Activated CD8-positive, alpha-beta memory T cell treated with anti-CD3 and anti-CD28 coated beads, Interleukin-2, amount 50 U/mL, for 1 hour (primary cell): ENCODE measurements around the gene LANCL2.
"Not testable (repeated sequence)": the region's sequence is repeated elsewhere in the genome, so short reads cannot be mapped to it uniquely, and the experiment has no call there.

ENCODE experiments used
- DNase-seq: peaks from one replicate; pipeline ENCODE4 v3.0.0-alpha.2; 2020; ENCODE audit errors: extremely low read depth

The LANCL2 gene

GRCh38 chr7:55470261-55470660 is 105.1 kb downstream of the LANCL2 start:
- no peak for DNase-seq

DNA sequence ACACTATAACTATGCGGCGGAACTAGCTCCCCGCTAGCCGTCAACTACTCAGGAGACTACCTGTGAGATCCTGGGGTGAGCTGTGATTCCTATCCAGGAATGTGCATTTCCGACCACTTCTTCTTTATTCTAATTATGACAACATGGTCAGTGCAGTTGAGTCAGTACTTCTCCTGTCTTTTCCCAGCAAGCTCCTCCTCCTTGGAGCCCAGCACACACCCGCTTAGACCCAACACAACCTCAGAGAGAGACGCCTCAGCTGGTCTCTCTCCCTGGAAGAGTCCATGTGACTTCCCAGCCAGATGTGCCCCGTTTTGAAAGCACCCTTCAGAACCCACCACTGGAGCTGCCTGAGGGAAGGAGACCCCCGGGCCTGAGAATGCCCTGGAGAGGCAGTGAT is 106.5 kb downstream of the LANCL2 start:
- not testable (repeated sequence) for DNase-seq

- DNase-seq = not testable (repeated sequence)
These were observed 107.3 kb downstream of the LANCL2 start for GRCh38 chr7:55472406-55472805.

GRCh38 chr7:55472928-55473725 is 108.0 kb downstream of the LANCL2 start:
- DNase-seq = no peak

GRCh38 chr7:55473932-55474331 is 108.8 kb downstream of the LANCL2 start:
- DNase-seq = no peak

DNA sequence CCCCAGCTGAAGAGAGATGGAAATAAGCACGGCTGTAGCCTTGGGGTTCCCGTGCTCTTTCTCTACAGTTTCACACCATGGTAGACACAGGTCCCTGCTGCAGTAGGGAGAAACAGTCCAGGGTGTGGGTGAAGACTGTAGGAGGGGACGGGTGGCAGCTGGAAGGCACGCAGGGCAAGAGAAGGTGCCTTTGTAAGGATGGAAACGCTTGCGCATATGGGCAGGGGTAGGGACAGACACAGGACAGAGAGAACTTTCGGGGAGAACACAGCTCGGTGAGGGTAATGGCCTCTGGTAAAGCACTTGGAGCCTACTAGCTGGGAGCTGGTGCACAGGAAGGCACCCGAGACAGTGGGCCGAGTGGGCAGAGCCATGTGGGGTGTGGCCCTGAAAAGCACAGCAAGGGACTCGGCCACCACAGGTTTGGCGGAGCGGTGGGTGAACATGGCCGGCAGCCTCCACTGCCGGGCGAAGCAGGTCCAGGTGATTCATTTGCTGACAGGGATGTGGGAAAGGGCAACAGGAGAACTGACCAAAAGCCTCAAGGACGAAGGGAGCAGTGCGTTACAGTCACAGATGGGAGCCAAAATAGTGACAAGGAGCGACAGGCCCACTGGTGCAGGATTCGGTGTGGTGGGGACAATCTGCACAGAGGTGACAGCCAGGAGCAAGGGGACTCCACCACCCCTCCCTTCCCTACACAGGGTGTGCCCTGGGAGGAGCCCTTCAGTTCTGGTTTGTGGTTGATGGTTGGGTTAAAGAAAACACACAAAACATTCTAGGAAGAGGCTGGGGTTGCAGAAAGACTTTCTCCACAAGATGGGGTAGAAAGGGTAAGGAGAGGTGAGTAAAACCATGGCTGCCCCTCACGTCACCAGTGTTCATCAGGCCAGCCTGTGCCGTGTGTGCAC is 110.1 kb downstream of the LANCL2 start:
- DNase-seq = no peak

DNA sequence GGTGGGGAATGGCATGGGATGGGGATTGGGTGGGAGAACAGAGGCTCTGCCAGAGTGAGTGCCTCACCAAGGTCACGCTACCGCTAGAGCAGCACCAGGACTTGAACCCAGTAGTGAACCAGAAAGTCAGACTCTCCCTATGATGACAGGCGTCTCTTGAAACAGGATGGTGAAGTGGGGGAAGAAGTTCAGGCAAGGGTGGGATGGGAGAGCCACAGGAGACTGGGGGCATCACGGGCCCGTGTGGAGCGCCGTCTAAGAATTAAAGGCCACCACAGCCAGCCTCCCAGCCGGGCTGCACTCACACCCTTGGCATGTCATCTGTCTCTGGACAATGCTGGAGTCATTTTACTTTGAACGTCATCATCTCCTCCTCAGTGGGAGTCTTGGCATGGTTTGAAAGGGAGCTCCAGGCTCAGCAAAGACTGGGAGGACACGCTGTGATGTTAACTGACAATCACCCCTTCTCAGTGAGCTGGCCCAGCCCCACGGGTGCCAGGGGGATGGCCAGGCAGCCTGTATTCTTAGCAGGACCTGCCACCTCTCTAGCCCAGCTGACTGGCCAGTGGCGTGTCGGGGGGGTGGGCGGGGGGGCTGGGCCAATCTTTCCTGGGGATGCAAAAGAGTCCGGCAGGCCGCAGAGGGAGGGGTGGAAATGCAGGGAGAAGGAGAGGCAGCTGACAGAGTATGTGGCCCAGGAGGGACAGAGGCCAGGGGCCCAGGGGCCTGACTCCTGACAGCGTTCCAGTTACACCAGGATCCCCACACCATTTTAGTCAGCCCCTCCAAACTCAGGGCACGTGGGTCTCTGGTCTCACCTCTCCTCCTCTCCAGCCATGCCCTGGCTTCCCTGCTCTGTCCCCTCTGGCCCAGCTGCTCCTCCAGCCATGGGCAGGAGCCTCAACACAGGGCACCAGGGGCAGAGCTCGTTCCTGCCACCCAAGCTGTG is 111.0 kb downstream of the LANCL2 start:
- DNase-seq = no peak

DNA sequence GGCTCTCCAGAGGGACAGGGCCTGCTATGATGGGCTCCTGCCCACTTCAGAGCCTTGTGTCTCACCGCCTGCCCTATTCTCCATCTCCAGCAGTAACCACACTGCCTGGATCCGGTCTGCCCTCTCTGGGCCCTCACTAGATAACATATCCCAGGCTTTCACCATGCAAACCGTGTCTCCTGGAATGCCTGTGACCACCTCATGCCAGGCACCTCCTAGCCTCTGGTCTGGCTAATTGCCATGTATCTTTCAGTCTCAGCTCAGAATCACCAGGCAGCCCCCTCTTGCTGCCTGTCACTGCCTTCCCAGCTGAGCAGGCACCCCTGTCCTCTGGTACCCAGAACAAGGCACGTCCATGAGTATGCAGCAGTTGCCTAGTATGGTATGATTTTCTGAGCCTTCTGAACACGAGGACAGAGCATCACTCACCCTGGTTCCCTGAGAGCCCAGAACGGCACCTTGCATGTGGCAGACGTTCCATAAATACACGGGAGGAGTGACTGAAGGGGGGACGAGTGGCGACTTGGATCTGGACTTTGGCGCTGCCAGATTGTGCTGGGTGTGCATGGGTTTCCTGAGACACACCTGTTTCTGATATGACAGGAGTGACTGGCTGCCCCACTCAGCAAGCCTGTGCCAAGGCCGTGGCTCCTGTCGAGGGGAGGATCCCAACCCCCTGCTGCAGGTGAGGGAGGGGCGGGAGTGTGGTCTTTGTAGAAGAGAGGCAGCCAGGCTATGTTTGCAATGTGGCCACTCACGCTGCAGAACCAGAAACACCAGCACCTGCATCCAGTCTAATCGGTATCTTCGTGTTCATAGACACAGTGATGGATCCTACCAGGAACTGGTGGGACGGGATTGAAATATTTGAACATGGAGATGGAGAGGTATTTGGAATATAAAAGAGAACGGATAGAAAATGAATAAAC is 112.0 kb downstream of the LANCL2 start:
- no peak for DNase-seq

- DNase-seq = no peak
These were observed 112.7 kb downstream of the LANCL2 start for GRCh38 chr7:55477781-55478374.

GRCh38 chr7:55478700-55479099 is 113.6 kb downstream of the LANCL2 start:
- DNase-seq = no peak

GRCh38 chr7:55481155-55481554 is 116.0 kb downstream of the LANCL2 start:
- DNase-seq = no peak

DNA sequence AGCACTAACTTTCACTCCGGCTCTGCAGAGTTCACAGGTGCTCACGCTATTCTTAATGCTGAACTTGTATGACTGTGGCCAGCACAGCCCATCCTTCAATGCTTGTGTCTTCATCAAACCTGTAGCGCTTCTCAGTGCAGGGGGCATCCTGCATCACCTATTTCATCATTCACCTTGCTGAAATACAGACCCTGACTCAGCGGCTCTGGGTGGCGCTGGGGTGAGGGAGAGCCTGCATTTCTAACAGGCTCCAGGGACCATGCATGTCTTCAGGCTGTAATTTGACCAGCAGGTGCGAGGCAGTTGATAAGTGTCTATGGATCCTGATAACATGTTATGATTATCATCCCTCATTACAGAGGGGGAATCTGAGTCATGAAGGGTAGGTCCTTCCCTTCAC is 117.9 kb downstream of the LANCL2 start:
- DNase-seq = no peak
